Measurements from ENCODE around the gene ROGDI.

The ROGDI gene, protein sequence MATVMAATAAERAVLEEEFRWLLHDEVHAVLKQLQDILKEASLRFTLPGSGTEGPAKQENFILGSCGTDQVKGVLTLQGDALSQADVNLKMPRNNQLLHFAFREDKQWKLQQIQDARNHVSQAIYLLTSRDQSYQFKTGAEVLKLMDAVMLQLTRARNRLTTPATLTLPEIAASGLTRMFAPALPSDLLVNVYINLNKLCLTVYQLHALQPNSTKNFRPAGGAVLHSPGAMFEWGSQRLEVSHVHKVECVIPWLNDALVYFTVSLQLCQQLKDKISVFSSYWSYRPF

DNA sequence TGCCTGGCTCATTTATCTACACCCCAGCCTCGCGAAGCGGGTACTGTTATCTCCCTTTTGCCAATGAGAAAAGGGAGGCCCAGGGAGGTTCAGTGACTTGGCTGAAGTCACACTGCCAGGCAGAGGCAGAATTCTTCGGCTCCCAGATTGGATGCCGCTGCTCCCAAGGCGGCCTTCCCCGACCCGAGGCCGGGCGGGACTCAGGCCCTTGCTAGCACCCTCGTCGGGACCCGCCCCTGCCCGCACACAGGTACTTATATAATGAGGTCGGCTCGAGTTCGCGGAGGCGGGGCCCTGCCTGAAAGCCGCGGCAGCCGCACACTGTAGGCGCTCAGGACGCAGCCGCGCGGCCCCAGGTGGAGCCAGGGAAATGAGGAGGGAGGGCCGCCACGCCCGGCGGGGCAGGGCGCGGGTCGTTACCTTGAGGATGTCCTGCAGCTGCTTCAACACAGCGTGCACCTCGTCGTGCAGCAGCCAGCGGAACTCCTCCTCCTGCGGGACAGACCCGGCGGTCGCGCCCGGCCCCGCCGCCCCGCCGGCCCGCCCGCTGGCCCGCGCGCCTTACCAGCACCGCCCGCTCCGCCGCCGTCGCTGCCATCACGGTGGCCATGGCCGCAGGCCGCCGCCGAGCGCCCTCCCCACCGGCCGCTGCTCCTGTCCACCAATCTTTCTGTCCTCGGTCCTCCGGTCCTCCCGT is at the start of gene ROGDI:
Gene ROGDI, minus strand, starts transcription at position 672 of the 697 bp plus-strand sequence. Its CDS starts 62 bp downstream, at position 610.
- H3K4me3 ChIP-seq (ENCODE audit: low read depth, low read length) = peak within 1 kb of the TSS; percentile 52
- TF ChIP-seq, protein P1, sequence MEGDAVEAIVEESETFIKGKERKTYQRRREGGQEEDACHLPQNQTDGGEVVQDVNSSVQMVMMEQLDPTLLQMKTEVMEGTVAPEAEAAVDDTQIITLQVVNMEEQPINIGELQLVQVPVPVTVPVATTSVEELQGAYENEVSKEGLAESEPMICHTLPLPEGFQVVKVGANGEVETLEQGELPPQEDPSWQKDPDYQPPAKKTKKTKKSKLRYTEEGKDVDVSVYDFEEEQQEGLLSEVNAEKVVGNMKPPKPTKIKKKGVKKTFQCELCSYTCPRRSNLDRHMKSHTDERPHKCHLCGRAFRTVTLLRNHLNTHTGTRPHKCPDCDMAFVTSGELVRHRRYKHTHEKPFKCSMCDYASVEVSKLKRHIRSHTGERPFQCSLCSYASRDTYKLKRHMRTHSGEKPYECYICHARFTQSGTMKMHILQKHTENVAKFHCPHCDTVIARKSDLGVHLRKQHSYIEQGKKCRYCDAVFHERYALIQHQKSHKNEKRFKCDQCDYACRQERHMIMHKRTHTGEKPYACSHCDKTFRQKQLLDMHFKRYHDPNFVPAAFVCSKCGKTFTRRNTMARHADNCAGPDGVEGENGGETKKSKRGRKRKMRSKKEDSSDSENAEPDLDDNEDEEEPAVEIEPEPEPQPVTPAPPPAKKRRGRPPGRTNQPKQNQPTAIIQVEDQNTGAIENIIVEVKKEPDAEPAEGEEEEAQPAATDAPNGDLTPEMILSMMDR (IDR thresholded peaks at IDR 0.05; ENCODE audit: insufficient read depth, low read depth, low read length, missing control alignments) = no peak
- DNase-seq (ENCODE audit: low read depth) = peak; percentile 92

DNA sequence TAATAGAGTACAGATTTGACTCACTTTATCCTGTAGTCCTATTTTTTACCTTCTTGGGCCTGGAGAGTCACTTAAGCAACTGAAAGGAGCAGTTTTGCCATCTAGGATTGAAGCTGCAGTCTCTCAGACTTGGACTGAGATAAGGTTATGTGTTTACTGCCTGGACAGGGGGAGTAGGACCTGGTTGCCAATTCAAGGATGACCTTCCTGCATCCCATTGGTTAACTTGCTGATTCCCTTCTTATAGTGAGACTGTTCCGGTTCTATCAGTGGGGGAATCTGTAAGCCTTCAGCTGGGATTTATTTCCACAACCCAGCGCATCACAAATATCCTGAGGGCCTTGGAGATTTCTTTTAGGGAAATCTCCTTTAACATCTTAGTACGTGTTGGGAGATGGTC is 47.8 kb upstream of the ROGDI start:
- no peak for DNase-seq (ENCODE audit: low read depth)
- no peak overlapping the region for H3K4me3 ChIP-seq (ENCODE audit: low read depth, low read length)
- TF ChIP-seq, protein P1 (IDR thresholded peaks at IDR 0.05; ENCODE audit: insufficient read depth, low read depth, low read length, missing control alignments) = no peak

DNA sequence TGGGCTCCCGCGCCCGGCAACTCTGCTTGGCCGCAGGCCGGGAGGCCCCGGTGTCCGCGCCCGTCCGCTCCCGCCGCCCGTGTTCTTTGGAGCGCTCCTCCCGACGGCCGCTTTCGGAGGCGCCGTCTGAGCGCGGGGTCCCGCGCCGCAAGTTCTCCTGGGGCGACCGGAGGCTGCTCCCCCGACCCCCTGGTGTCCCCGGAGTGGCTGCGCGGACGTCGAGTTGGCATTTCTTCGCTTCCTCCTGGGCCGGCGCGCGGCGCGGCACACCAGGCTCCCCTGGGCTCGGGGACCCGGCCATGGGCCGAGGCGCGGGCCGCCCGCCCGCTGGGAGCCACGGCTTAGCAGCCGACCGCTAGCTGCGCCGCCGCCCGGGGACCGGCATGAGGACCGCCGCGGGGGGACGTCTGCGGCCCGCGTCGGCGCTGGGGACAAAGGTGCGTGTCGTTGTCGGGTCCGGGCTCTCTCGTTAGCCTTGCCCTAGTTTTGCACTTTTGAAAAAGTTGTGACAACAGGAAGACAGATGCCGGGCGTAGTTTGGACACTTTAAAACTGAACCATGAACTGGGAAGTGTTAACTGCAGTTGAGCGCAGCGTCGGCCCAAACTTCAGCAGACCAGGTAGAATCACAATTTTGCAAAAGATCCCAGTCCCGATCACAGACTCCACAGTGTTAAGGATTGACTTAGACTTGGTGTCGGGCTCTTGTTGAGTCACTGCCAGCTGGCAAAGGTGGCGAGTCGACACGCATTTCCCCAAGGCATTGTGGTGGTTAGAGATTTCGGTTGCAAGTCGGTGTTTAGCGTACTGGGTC is 45.5 kb upstream of the ROGDI start:
- peak overlapping the region; percentile 62 for H3K4me3 ChIP-seq (ENCODE audit: low read depth, low read length)
- no peak for DNase-seq (ENCODE audit: low read depth)
- TF ChIP-seq, protein P1 (IDR thresholded peaks at IDR 0.05; ENCODE audit: insufficient read depth, low read depth, low read length, missing control alignments) = no peak

DNA sequence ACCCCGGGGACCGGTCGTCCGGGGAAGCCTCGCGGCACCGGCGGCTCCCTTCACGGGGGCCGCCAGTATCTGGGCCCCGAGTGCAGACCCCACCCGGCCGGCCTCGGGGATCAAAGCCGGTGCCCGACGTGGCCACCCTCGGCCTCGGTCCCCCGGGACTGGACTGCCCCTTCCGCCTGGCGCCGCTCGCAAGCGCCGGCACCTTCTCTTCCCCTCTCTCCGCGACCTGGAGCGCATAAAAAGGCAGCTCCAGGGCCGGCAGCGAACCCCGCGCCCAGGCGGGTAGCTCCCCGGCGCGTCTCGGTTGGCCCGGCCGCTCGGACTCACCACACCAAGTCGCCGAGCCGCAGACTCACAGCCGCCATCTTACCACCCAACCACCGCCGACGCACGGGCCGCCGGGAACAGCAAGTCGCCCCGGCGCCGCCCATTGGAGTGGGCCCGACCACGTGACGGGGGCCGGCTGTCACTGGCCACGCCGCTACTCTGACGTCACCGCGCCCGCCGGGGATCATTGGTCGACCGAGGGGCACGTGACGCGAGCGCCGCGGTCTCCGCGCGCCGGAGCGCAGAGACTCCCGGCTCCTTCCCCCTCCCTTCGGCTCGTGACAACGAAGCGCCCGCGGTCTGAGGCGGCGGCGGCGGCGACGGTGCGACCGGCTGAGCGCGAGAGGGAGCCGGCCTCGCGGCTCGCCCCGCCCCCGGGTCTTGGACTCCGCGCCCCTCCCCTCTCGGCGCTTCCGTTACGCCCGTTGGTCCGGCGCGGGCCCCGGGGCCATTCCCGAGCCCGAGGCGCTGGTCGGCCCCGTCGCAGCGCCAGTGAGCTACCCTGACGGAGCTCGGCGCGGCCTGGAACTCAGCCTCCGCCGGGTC is 44.7 kb upstream of the ROGDI start, which contains the start of the genes GLYR1 and UBN1:
Gene GLYR1, minus strand, starts transcription at position 388 of the 873 bp plus-strand sequence. Its CDS starts 23 bp downstream, at position 365.
Gene UBN1, plus strand, starts transcription at position 581 of the 873 bp plus-strand sequence. CDS start 5,437 bp downstream, outside the sequence.
- peak; percentile 98 for DNase-seq (ENCODE audit: low read depth)

DNA sequence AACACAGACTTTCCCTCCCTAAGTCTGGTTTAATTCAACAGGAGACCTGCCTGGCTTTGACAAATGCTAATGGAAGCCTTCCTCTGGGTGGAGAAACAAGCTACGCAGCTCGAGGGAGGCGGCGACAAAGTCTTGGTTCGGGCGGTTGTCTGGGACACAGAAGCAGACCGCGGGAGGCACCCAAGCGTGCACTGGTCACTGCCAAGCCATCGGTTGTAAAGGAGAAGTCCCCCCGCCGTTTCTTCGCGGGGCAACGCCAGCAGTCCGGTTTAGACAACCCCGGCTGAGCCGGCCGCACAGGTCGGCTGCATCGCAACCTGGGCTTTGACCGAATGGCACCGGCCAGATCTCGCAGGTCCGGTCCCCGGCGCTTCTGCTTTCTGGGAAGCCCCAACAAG is 44.1 kb upstream of the ROGDI start:
- TF ChIP-seq, protein P1 (IDR thresholded peaks at IDR 0.05; ENCODE audit: insufficient read depth, low read depth, low read length, missing control alignments) = no peak
- peak overlapping the region; percentile 74 for H3K4me3 ChIP-seq (ENCODE audit: low read depth, low read length)
- peak; percentile 78 for DNase-seq (ENCODE audit: low read depth)

More for the DNA sequence above, 44.7 kb upstream of the ROGDI start, which contains the start of the genes GLYR1 and UBN1:
- H3K4me3 ChIP-seq (ENCODE audit: low read depth, low read length) = peak within 1 kb of the TSS; percentile 74
- TF ChIP-seq, protein P1 (IDR thresholded peaks at IDR 0.05; ENCODE audit: insufficient read depth, low read depth, low read length, missing control alignments) = no peak

DNA sequence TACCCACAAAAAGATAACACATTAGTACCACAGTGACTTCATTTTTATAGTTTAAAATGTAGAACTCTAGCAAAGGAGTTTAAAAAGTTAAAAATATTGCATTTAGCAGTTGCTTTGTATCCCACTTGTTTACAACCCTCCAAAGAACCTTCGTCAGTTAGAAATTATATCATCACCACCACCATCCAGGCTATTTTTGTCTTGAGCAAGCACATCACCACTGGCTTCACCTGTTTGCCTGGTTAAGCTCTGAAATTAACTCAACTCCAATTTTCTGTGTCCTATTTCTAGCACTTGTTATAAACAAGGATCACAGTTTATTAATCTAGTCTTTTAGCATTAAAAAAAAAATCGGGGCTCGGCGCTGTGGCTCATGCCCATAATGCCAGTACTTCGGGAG is 38.6 kb upstream of the ROGDI start:
- no peak for DNase-seq (ENCODE audit: low read depth)
- TF ChIP-seq, protein P1 (IDR thresholded peaks at IDR 0.05; ENCODE audit: insufficient read depth, low read depth, low read length, missing control alignments) = no peak
- no peak overlapping the region for H3K4me3 ChIP-seq (ENCODE audit: low read depth, low read length)
